Measurements from ENCODE around the gene MATCAP1. TPM values are rescaled to one million over a fixed set of nuclear protein-coding genes. Genes with fewer than 3 reads are reported as not detected.

Gene MATCAP1
- total and polyA plus RNA-seq, 2 of the 13 experiments (the other 11 are each of a cell fraction or from before 2014, with no cell fraction given): 11.2 to 24.5 TPM

- TF ChIP-seq ATF2 (CRISPR knock-in tag; IDR thresholded peaks at IDR 0.05) (peak; percentile 88), ZNF30 (CRISPR knock-in tag; IDR thresholded peaks at IDR 0.05) (no peak), FOXM1 (CRISPR knock-in tag; IDR thresholded peaks at IDR 0.05) (no peak), SP2 (CRISPR knock-in tag; IDR thresholded peaks at IDR 0.05) (no peak; the same call in 1 of the 2 replicates), ZNF337 (CRISPR knock-in tag; IDR thresholded peaks at IDR 0.05; ENCODE audit: borderline replicate concordance, low read depth) (no peak), HOXA3 (CRISPR knock-in tag; IDR thresholded peaks at IDR 0.05) (peak; percentile 91), TCF12 (IDR thresholded peaks at IDR 0.05) (no peak), TCF12 (CRISPR knock-in tag; IDR thresholded peaks at IDR 0.05) (peak; percentile 64; the same call in 1 of the 2 replicates), NAIF1 (CRISPR knock-in tag; IDR thresholded peaks at IDR 0.05; ENCODE audit: borderline replicate concordance) (no peak), POLR2AphosphoS5 (IDR thresholded peaks at IDR 0.05; ENCODE audit: low read depth, low read length) (no peak), SIX4 (CRISPR knock-in tag; IDR thresholded peaks at IDR 0.05) (peak; percentile 83; the same call in 1 of the 2 replicates), RERE (CRISPR knock-in tag; IDR thresholded peaks at IDR 0.05; ENCODE audit: low read depth) (0 out of 2 replicates have a peak, but pooled peaks have one; percentile 26), CAMTA2 (CRISPR knock-in tag; IDR thresholded peaks at IDR 0.05; ENCODE audit: borderline replicate concordance) (0 out of 2 replicates have a peak, but pooled peaks have one; percentile 90), CEBPB (IDR thresholded peaks at IDR 0.05; ENCODE audit: borderline replicate concordance, low read depth, low read length) (no peak), NFAT5 (CRISPR knock-in tag; IDR thresholded peaks at IDR 0.05) (peak; percentile 83; the same call in 1 of the 2 replicates), EP300 (IDR thresholded peaks at IDR 0.05; ENCODE audit: low read depth in 2 of 2, low read length in 2 of 2) (no peak; a peak in 1 of 4 replicates), EP300 (CRISPR knock-in tag; IDR thresholded peaks at IDR 0.05; ENCODE audit: borderline replicate concordance) (no peak)
Measured at GRCh38 chr16:67184995-67185650, 1.4 kb upstream of the MATCAP1 start (continued).

All from HepG2 (cell line).